HFFc6 (cell line): Measurements from ENCODE around the gene ZNF827. TPM values are rescaled to one million over a fixed set of nuclear protein-coding genes. Genes with fewer than 3 reads are reported as not detected.

Experiments used
- DNase-seq: peaks from one replicate; pipeline ENCODE4 v3.0.0-alpha.2; 2018
- H3K27ac Mint-ChIP-seq: 2 replicates; pipeline ENCODE4 v1.8.0; 2020; ENCODE audit warnings: mild to moderate bottlenecking, mixed read lengths
- H3K27me3 Mint-ChIP-seq: 2 replicates; pipeline ENCODE4 v1.8.0; 2021; ENCODE audit warnings: mild to moderate bottlenecking, moderate library complexity, mixed read lengths; ENCODE audit not compliant: insufficient read depth
- H3K36me3 Mint-ChIP-seq: 2 replicates; pipeline ENCODE4 v1.8.0; 2021; ENCODE audit warnings: low read depth, mixed read lengths
- H3K4me1 Mint-ChIP-seq: 2 replicates; pipeline ENCODE4 v1.8.0; 2020; ENCODE audit warnings: low read depth, mixed read lengths
- H3K4me3 Mint-ChIP-seq: 2 replicates; pipeline ENCODE4 v1.8.0; 2020; ENCODE audit warnings: mild to moderate bottlenecking, moderate library complexity, mixed read lengths
- H3K9me3 Mint-ChIP-seq: 2 replicates; pipeline ENCODE4 v1.8.0; 2020; ENCODE audit warnings: mild to moderate bottlenecking, mixed read lengths
- CTCF ChIP-seq: fragments of 200-600 bp; sonication (generic); IDR thresholded peaks from 2 replicates; pipeline ENCODE4 v1.5.0; 2021; ENCODE audit warnings: antibody characterized with exemption, mild to moderate bottlenecking
- total RNA-seq, 6 experiments: library from RNA; stranded (reverse); fragmentation: NEBNext Ultra II Directional; extraction: Animal tissue kit (Norgen Biotek cat#: 25700); gene quantifications; 2 replicates in 1 of 6; 3 replicates in 5 of 6; pipeline ENCODE4 v1.2.3, GENCODE V29; 2021

The ZNF827 gene
- total RNA-seq, 6 experiments from 2014 or later = 15.8 to 22.4 (median 17.6) TPM

- H3K27ac Mint-ChIP-seq = no peak overlapping the region
- no peaks in the 10 kb centered on the region for H3K4me1 Mint-ChIP-seq
Observed at GRCh38 chr4:145723336-145723735, 215.3 kb downstream of the ZNF827 start.

GRCh38 chr4:145722561-145722960 is 216.1 kb downstream of the ZNF827 start:
- Mint-ChIP-seq H3K9me3 (no peaks in the 10 kb centered on the region), H3K4me1 (no peaks in the 10 kb centered on the region), H3K27me3 (no peaks in the 10 kb centered on the region), H3K27ac (no peak overlapping the region), H3K36me3 (no peaks in the 10 kb centered on the region), H3K4me3 (no peak overlapping the region)
- DNase-seq = no peak
- no peak for TF ChIP-seq CTCF

More at GRCh38 chr4:145723336-145723735, 215.3 kb downstream of the ZNF827 start:
- no peaks in the 10 kb centered on the region for H3K27me3 Mint-ChIP-seq
- no peak for DNase-seq
- H3K9me3 Mint-ChIP-seq = no peaks in the 10 kb centered on the region
- TF ChIP-seq CTCF = 0 out of 2 replicates have a peak, but pooled peaks have one; percentile 17
- H3K4me3 Mint-ChIP-seq = no peak overlapping the region
- no peaks in the 10 kb centered on the region for H3K36me3 Mint-ChIP-seq

GRCh38 chr4:145720656-145721055 is 218.0 kb downstream of the ZNF827 start:
- Mint-ChIP-seq H3K4me3 (no peak overlapping the region), H3K4me1 (peaks cover 7% of the 10 kb centered on the region), H3K27me3 (no peaks in the 10 kb centered on the region), H3K9me3 (no peaks in the 10 kb centered on the region), H3K27ac (no peak overlapping the region), H3K36me3 (no peaks in the 10 kb centered on the region)
- no peak for TF ChIP-seq CTCF
- no peak for DNase-seq

- H3K36me3 Mint-ChIP-seq = no peaks in the 10 kb centered on the region
- no peak for DNase-seq
- no peak overlapping the region for H3K4me3 Mint-ChIP-seq
- TF ChIP-seq CTCF = no peak
- H3K9me3 Mint-ChIP-seq = no peaks in the 10 kb centered on the region
- H3K27me3 Mint-ChIP-seq = no peaks in the 10 kb centered on the region
- H3K27ac Mint-ChIP-seq = no peak overlapping the region
- peaks cover 7% of the 10 kb centered on the region for H3K4me1 Mint-ChIP-seq
Observed at GRCh38 chr4:145719752-145720624, 218.6 kb downstream of the ZNF827 start.

GRCh38 chr4:145716661-145717200 is 221.9 kb downstream of the ZNF827 start:
- no peak overlapping the region for H3K4me3 Mint-ChIP-seq
- H3K27ac Mint-ChIP-seq = no peak overlapping the region
- H3K4me1 Mint-ChIP-seq = peaks cover 7% of the 10 kb centered on the region
- H3K36me3 Mint-ChIP-seq = peaks cover 3% of the 10 kb centered on the region; the same call in 1 of the 2 replicates
- DNase-seq = no peak
- no peaks in the 10 kb centered on the region for H3K9me3 Mint-ChIP-seq
- no peak for TF ChIP-seq CTCF
- no peaks in the 10 kb centered on the region for H3K27me3 Mint-ChIP-seq
